GM23338 (cell line): Measurements from ENCODE around the gene VGLL4.

Experiments
- CTCF ChIP-seq, 2 experiments: fragments of 200-600 bp in 1 of 2; sonication (generic) in 1 of 2; conservative IDR thresholded peaks; 2 replicates each; pipeline versions ENCODE4 v1.5.1 to v1.6.1; 2016 to 2017; ENCODE audit warnings: antibody characterized with exemption in 2 of 2, low read depth in 2 of 2, mild to moderate bottlenecking in 2 of 2, moderate library complexity in 1 of 2
- JUNB ChIP-seq: IDR thresholded peaks from one replicate; pipeline ENCODE4 v1.6.1; 2016; ENCODE audit warnings: antibody characterized with exemption; ENCODE audit not compliant: unreplicated experiment
- POLR2AphosphoS5 ChIP-seq: IDR thresholded peaks from 2 replicates; pipeline ENCODE4 v1.6.1; 2016; ENCODE audit warnings: antibody characterized with exemption, low read depth
- REST ChIP-seq: IDR thresholded peaks from one replicate; pipeline ENCODE4 v1.6.1; 2018; ENCODE audit warnings: antibody characterized with exemption; ENCODE audit not compliant: unreplicated experiment

- TF ChIP-seq CTCF (conservative IDR thresholded peaks at IDR 0.05; ENCODE audit: low read depth in 2 of 2): no peak
- no peak for TF ChIP-seq JUNB
- TF ChIP-seq POLR2AphosphoS5: no peak
- TF ChIP-seq REST: no peak
Observed at GRCh38 chr3:11584570-11584969, 59.1 kb downstream of the VGLL4 start.
